Pulmonary artery endothelial cell (primary cell): ENCODE results near the gene NHERF2. TPM values are rescaled to one million over a fixed set of nuclear protein-coding genes. Genes with fewer than 3 reads are reported as not detected.

Experiments
- DNase-seq: peaks from one replicate; pipeline ENCODE4 v3.0.0-alpha.2; 2011; ENCODE audit warnings: low read depth, low spot score
- total RNA-seq: library from RNA; depleted of rRNA; stranded (reverse); fragments of >200 nt; gene quantifications from 2 replicates; pipeline ENCODE4 v1.2.3, GENCODE V29; 2014

The NHERF2 gene
- 53.2 and 76.2 TPM in 2 replicates for total RNA-seq

DNA sequence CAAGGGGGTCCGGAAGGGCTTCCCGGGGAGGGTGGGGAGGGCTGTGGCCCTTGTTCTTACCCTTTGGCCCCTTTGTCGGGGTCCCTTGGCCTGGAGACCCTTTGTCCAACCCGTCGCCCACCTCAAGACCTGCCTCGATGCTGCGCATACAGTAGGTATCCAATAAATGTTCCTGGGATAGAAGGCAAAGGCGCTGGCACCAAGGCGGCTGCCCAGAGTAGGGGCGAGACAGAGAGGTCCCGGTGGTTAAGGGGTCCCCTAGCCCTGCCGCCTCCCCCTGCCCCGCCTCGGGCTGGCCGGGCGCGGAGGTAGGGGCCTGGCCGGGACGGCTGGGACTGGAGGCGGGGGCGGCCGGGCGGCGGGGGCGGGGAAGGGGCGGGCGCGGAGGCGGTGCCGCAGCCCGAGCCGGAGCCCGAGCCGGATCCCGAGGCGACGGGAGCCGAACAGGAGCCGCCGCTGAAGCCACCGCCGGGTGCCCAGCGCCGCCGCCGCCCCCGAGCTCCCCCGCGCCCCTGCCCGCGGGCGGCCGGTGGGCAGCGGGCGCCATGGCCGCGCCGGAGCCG, at the start of gene NHERF2:
Gene NHERF2 (plus strand): TSS at position 442 of the 563 bp plus-strand sequence. CDS start 104 bp downstream, at position 546.
- DNase-seq = no peak

DNA sequence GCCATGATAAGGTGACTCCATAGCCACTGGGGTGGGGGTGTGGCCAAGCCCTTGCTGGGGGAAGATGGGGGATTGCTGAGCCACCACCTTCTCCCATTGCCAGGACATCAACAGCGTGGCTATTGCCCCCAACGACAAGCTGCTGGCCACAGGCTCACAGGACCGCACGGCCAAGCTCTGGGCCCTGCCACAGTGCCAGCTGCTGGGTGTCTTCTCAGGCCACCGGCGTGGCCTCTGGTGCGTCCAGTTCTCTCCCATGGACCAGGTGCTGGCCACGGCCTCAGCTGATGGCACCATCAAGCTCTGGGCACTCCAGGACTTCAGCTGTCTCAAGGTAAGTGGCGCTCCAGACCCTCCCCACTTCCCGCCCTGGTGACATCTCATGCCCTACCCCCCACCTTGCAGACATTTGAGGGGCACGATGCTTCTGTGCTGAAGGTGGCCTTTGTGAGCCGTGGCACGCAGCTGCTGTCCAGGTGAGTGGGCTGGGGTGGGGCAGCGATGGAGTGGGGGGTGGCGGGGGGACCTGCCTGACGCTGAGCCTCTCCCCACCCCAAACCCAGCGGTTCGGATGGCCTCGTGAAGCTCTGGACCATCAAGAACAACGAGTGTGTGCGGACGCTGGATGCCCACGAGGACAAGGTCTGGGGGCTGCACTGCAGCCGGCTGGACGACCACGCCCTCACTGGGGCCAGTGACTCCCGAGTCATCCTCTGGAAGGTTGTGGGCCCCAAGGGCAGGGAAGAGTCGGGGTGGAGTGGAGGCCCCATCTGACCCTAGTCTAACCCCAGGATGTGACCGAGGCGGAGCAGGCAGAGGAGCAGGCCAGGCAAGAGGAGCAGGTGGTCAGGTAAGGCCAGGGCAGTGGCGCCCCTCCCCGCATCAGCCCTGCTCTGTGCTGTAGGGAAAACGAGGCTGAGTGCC, 49.5 kb upstream of the NHERF2 start:
- DNase-seq = no peak

DNA sequence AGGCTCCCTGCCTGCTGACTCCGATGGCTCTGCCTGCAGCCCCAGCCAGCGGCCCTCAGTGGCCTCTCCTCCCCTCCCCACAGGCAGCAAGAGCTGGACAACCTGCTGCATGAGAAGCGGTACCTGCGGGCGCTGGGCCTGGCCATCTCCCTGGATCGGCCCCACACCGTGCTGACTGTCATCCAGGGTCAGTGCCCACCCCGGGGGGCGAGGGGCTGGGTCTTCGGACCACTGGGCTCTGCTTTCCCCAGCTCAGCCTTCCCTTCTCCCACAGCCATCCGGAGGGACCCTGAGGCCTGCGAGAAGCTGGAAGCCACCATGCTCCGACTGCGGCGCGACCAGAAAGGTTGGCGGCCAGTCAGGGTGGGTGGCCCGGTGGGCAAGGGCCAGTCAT, 48.8 kb upstream of the NHERF2 start:
- DNase-seq = no peak

DNA sequence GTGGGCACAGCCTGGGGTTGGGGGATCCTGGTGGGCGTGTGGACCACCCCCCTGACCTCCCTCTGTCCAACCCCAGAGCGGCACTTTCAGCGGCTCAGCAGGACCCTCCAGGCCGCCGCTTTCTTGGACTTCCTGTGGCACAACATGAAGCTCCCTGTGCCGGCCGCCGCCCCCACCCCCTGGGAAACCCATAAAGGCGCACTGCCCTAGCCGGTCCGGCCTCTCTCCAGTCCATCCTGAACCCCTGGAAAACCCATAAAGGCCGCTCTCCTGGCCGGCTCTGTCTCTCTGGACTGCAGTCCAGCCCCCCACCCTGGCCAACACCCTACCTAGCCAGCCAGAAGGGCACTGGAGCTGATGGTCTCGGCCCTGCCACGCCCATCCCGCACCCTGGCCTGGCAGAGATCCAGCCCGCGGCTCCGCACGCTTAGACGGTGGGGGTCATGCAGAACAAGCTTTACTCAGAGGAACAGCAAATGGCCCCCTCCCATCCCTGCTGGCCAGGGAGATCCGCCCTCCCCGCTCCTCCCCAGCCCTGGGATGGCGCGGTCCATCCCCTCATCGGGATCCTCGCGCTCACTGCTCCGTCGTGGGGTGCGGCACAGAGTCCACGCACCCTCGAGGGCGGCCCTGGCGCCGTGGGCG, 48.1 kb upstream of the NHERF2 start:
- DNase-seq = no peak

DNA sequence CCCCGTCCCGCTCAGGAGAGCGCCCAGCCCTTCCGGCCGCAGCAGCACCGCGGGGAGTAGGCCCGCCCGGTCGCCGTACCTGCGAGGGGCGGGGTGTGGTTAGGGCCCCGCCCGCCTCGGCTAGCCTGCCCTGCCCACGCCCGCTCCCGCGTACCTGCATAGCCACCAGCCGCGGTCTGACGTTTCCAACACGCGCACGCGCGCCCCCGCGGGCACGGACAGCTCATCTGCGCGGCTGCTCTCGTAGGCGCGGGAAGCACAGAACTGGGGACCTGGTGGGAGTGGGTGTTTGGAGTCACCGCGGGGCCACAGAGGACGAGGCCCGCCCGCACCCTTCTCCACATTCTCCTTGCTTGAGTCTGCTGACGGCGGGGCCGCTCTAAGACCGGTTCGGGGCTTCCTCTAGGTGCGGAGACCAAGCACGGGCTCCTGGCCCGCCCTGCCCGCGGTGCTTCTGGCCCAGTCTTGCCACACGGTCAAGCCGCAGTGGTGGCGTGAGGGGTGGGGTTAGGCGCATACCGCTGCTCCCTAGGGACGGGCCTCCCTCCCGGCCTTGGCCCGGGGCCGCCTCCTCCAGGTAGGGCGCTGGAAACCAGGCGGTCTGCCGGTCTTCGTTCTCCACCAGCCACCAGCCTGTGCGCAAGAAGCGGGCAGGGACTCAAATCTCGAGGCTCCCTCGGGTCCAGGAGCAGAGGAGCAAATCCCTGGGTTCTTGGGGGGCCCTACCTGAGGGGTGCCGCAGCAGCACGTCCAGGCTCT, 47.3 kb upstream of the NHERF2 start:
- DNase-seq = no peak

DNA sequence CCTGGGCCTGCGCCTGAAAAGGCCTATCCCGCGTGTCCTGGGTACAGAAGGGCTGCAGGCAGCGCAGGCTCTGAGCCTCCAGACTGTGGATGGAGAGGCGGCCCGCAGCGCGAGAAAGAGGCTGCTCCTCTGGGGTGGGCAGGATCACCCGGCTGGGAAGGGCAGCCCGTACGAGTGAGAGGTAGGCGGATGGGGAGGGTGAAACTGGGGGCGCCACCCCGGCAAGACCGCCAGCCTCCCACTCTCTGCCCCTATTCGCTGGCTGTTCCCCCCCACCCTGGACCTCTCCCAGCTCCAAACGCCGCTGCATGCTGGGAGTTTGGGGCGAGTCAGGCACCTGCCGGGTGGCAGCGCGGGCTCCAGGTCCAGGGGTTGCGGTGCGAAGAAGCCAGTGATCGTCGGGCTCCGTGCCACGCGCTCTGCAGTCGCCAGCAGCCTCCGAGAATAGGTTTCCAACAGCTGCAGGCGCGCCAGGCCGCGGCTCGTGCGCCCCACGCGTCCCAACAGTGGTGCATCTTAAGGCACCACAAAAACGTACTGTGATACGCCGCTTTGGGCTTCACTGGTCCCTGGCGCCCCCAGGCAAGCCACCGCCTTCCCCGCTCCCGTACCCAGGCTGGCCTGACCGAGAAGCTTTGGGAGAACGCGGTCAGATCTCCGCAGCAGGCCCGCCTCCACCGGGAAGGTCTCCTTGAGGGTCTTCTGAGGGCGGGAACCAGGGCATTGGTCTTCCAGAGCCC, 46.5 kb upstream of the NHERF2 start:
- no peak for DNase-seq

DNA sequence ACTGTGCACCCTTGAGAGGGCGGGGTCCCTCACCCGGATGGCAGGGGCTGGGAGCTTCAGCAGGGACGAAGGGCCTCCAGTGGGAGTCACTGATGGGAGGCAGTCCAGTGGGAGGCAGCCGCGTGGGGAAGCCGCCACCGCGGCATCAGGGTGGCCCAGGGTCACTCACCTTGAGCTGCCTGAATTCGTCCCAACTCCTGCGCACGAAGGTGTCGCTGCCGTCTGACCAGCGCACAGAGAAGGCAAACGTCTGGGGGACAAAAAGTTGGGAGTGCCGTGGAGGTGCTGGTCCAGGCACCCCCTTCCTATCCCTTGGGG, 46.0 kb upstream of the NHERF2 start:
- DNase-seq = no peak

DNA sequence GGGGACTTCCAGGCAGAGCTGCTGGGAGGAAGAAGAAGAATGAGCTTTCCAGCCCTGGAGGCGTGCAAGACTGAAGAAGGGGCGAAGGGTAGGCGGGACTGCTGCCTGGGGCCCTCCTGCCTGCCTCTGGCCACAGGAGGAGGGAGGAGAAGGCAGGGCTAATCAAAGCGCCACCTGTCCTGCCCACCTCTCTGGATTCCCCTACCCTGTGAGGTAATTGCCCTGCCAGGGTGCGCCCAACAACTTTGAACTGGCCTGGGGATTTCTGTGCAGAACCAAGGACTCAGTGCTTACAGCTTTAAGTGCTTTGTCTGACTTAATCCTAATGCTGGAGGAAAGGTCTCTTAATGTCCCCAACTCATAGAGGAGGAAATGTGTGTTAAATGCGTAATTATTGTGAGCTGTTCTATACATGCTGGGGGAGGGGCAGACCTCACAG, 45.3 kb upstream of the NHERF2 start, which contains the start of gene NOXO1:
Gene NOXO1 (minus strand): TSS at position 72 of the 439 bp plus-strand sequence. CDS start 290 bp downstream, outside the sequence.
- DNase-seq = no peak

DNA sequence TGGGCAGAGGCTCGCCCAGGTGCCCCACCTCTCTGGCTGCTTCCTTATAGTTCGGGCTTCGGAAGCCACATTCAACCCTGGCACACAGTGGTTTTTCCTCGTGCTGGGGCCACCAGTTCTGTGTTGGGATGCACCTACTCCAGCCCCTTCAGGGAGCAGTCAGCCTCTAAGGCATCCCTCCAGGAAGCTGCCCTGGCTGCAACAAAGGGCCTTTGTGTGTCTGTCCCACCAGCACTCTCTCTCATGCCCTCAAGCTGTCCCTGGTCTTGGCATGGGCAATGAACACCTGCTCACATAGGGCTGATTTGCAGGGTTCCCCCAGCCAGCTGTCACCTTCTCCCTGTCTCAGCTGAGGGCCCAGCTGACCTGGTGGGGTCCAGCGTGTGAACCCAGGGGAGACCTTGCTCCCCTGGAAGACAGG, 44.7 kb upstream of the NHERF2 start:
- DNase-seq = no peak

DNA sequence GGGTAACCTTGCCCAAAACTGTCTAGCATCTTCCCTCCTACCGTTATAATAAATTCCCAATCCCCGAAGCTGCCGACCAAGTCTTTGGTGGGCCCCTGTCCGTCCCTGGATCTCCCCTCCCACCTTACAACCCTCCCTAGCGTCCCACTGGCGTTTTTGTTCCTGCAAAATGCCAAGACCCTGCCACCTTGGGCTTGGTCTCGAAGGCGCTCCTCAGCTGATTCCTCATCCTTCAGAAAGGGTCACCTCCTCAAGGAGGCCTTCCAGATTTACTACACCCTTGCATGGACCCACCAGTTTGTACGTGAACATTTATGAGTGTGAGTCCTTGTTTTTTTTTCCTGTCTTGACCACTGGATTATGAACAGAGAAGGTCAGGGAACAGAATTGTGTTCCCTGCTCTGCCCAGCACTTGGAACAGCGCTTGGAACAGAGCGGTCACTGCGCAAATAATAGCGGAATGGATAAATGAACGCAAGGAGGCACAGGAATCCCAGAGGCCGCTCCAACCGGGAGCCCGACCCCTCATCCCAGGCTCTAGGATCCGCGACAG, 43.6 kb upstream of the NHERF2 start:
- DNase-seq = no peak

DNA sequence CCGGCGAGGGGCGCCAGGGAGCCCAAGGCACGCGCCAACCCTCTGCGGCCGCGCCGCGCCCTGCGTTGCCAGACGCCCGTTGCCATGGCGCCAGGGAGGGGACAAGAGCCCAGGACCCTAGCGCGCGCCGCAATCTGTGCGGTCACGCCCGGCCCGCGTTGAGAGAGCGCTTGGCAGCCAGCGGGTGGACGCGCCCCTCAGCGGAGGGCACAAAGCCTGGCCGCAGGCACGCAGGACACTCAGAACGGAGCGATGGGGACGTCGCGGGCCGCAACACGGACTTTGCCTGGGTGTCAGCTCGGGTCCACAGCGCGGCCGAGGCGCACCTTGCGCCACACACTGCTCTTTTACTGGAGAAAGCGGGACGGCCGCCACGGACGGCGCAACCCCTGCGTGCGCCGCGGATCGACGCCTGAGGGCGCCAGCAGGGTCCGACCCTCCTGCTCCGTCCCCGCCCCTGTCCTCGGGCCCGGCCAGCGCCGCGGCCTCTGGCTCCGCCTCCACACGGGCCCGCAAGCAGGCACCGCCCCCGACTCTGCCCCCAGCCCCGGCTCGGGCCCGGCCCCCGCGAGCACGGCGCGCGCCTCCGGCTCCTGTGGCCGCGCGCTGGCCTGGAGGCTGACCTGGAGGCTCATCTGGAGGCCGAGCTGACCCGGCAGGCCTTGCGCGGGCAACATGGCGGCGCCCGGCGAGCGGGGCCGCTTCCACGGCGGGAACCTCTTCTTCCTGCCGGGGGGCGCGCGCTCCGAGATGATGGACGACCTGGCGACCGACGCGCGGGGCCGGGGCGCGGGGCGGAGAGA, 43.0 kb upstream of the NHERF2 start, which contains the start of gene GFER:
Gene GFER (plus strand): TSS at position 650 of the 803 bp plus-strand sequence. CDS start 26 bp downstream, at position 676.
- DNase-seq = peak; percentile 76

DNA sequence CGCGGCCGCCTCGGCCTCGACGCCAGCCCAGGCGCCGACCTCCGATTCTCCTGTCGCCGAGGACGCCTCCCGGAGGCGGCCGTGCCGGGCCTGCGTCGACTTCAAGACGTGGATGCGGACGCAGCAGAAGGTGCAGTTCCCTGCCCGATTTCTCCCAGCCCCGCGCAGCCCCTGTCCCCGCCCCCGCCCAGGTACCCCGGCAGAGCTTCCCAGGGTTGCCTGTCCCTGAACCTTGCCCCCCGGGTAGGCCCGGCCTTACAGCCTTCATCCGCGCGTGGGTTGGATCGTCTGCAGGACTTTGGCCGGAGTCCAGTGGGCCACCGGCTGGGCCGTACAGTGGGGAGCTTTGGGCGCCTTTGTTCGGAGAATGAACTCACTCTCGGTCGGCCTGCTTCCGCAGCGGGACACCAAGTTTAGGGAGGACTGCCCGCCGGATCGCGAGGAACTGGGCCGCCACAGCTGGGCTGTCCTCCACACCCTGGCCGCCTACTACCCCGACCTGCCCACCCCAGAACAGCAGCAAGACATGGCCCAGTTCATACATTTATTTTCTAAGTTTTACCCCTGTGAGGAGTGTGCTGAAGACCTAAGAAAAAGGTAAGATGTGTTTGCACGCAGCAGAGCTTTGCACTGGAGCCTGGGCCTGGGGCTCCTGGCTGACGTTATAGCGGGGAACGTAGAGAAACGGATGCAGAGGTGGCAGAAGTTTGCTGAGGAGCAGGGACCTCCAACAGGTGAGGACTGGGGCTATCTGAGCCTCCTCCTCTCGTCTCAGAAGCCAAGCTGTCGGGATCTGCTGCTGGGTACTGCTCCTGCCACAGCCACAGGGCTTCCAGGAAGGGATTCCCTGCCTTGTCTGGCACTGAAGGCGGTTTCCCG, 42.1 kb upstream of the NHERF2 start:
- no peak for DNase-seq

DNA sequence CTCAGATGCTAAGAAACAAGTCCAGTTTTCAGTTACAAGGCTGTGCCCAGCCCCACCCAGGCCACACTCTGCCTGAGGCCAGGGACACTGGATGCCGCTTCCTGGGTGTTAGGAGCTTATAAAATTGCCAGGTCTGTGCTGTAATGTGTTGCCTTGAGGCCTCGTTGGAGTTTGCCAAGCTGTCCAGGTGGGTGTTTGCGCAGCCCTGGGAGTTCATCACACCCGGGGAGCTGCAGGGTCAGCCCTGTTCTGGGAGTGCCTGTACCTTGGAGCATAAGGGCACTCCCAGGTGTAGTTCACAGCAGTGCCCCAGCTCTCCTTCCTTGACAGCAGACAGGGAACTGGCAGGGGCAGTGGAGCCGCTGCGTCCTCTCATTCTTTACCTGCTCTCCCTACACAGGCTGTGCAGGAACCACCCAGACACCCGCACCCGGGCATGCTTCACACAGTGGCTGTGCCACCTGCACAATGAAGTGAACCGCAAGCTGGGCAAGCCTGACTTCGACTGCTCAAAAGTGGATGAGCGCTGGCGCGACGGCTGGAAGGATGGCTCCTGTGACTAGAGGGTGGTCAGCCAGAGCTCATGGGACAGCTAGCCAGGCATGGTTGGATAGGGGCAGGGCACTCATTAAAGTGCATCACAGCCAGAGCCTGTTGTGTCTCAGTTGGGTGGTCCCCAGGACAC, 41.1 kb upstream of the NHERF2 start:
- no peak for DNase-seq

DNA sequence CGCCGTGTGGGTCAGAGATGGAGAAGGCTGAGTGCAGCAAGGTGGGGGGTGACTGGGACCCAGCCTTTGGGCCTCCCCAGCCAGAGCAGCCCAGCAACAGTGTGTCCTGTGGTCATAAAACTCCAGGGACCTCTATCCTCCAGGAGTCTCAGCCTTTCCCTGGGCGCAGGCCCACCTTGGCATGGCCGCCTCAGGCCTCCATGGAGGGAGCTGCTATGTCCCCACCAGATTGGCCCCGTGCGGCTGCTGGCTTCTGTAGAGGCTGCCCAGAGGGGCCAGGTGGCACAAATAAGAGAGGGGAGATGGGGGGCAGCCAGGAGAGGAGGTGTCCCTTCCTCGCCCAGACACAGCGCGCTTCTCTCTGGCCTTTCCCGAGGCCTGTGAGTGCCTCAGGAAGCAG, 39.5 kb upstream of the NHERF2 start:
- no peak for DNase-seq

DNA sequence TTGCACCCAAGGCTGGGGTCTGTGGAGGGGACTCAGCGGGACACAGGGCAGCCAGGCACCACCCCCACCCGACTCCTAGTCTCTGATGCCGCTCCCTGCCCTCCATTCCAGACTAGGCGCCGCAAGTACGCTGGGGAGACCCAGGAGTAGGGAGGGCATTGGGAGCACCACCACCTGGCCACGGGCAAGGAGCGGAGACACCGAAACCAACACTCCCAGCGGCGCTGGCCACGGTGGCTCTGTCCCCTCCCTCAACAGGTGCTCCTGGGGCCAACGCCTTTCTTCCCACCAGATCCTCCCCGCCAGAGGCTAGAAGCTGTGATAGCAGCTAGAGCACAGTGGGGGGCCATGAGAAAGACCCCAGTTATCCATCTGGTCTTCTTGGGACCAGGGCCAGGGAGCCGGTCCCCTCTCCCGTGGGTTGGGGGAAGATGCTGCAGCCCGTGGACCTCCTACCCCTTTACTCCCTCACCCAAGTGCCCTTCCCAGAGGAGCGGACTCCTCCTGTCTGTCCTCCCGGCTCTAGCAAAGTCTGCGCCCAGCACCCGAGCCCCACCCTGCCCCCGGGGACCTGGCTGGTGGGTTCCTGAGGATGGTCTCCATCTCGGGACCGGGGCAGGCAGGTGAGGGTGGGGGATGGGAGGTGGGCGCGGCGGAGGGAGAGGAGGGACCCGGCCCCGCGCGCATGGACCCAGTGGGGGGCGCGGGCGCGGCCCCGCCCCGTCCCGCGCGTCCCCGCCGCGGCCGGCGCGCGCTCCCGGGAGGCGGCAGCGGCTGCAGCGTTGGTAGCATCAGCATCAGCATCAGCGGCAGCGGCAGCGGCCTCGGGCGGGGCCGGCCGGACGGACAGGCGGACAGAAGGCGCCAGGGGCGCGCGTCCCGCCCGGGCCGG, 37.2 kb upstream of the NHERF2 start, which contains the start of gene SYNGR3:
Gene SYNGR3 (plus strand): TSS at position 762 of the 892 bp plus-strand sequence. CDS start 133 bp downstream, outside the sequence.
- no peak for DNase-seq

DNA sequence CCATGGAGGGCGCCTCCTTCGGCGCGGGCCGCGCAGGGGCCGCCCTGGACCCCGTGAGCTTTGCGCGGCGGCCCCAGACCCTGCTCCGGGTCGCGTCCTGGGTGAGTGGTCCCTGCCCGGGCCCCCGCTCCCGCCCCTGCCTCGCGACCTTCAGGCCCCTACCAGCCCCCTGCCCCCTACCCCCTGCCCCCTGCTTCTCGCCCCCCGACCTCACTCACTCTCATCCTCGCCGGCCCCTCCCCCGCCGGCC, 36.7 kb upstream of the NHERF2 start:
- no peak for DNase-seq
